HCT116 (cell line): ENCODE data around the gene PRSS22. TPM values are rescaled to one million over a fixed set of nuclear protein-coding genes. Genes with fewer than 3 reads are reported as not detected.

ENCODE experiments used
- ATAC-seq: fragments of 200-7000 bp; cut with Tn5 transposase; 2 replicates; pipeline ENCODE4 v1.9.1; 2020; ENCODE audit warnings: mild to moderate bottlenecking, moderate library complexity
- BruUV-seq: library from RNA; stranded (reverse); fragments of 400-500 nt; replicated peaks from 2 replicates; lab custom pipeline; 2021; lab: Mats Ljungman, UMichigan
- CTCF ChIA-PET: fragments of 300-600 bp; sonication (Branson Sonifier 250); formaldehyde crosslinking; loops from one replicate; lab custom pipeline; 2021; ENCODE audit warnings: antibody characterized with exemption; lab: Charles Lee
- POLR2A ChIA-PET: fragments of 300-600, 350-600 bp; sonication (Branson Sonifier 250); formaldehyde crosslinking; loops from one replicate; lab custom pipeline; 2021; ENCODE audit warnings: antibody characterized with exemption; lab: Charles Lee
- RAD21 ChIA-PET, 2 experiments: fragments of 300-600 bp; sonication (Branson Sonifier 250); formaldehyde crosslinking; loops; one replicate each; lab custom pipeline; 2023; ENCODE audit warnings: low total read pairs in 2 of 2; ENCODE audit not compliant: uncharacterized antibody in 2 of 2, unreplicated experiment in 2 of 2, low non-redundant PET in 1 of 2; lab: Charles Lee
- DNase-seq: peaks from one replicate; pipeline ENCODE4 v3.0.0-alpha.2; 2010; ENCODE audit warnings: low read depth, low spot score
- H2AFZ ChIP-seq: fragments of 200-600 bp; shearing (Covaris generic), sonication (generic); 2 replicates; pipeline ENCODE4 v1.6.1; 2017; ENCODE audit warnings: low read depth, mixed run types, mixed read lengths, antibody characterized with exemption, low read length; ENCODE audit not compliant: poor library complexity, severe bottlenecking
- H3K27ac ChIP-seq: 2 replicates; pipeline ENCODE4 v1.5.1; 2012; ENCODE audit warnings: low read depth, low read length
- H3K27me3 ChIP-seq: fragments of 200-600 bp; sonication (generic); 2 replicates; pipeline ENCODE4 v1.6.1; 2016; ENCODE audit warnings: mixed run types, low read length, mixed read lengths; ENCODE audit not compliant: insufficient read depth
- H3K36me3 ChIP-seq, 2 experiments: fragments of 200-500 bp in 1 of 2; fragments of 200-600 bp in 1 of 2; sonication (Bioruptor generic) in 1 of 2; sonication (generic) in 1 of 2; 2 replicates each; pipeline versions ENCODE4 v1.5.1 to v1.6.1; 2014 to 2016; ENCODE audit warnings: low read length in 2 of 2, inconsistent platforms in 1 of 2, mixed read lengths in 1 of 2, mixed run types in 1 of 2; ENCODE audit not compliant: insufficient read depth in 2 of 2, control insufficient read depth in 1 of 2
- H3K4me1 ChIP-seq, 2 experiments: fragments of 200-600 bp in 1 of 2; sonication (generic) in 1 of 2; 2 replicates each; pipeline versions ENCODE4 v1.5.1 to v1.6.1; 2012 to 2017; ENCODE audit warnings: low read length in 2 of 2, inconsistent platforms in 1 of 2, mild to moderate bottlenecking in 1 of 2, mixed read lengths in 1 of 2, mixed run types in 1 of 2, moderate library complexity in 1 of 2; ENCODE audit not compliant: insufficient read depth in 2 of 2, control insufficient read depth in 1 of 2
- H3K4me2 ChIP-seq: fragments of 200-600 bp; sonication (generic); 2 replicates; pipeline ENCODE4 v1.6.1; 2017; ENCODE audit warnings: mixed run types, low read length, mixed read lengths
- H3K4me3 ChIP-seq, 2 experiments: fragments of 200-600 bp in 1 of 2; sonication (generic) in 1 of 2; replicated peaks in 1 of 2; 2 replicates each; pipeline ENCODE4 v1.5.1; 2011 to 2016; ENCODE audit warnings: low read length in 2 of 2, control low read depth in 1 of 2, low read depth in 1 of 2, mild to moderate bottlenecking in 1 of 2, mixed read lengths in 1 of 2, mixed run types in 1 of 2
- H3K79me2 ChIP-seq: fragments of 200-600 bp; sonication (generic); 2 replicates; pipeline ENCODE4 v1.6.1; 2017; ENCODE audit warnings: mild to moderate bottlenecking, mixed run types, low read length, moderate library complexity, mixed read lengths; ENCODE audit not compliant: insufficient read depth
- H3K9ac ChIP-seq: fragments of 200-600 bp; sonication (generic); 2 replicates; pipeline ENCODE4 v1.6.1; 2016; ENCODE audit warnings: low read length, mixed read lengths
- H3K9me2 ChIP-seq: fragments of 200-600 bp; sonication (generic), shearing (Covaris generic); 2 replicates; pipeline ENCODE4 v1.6.1; 2017; ENCODE audit warnings: mixed run types, mild to moderate bottlenecking, moderate library complexity; ENCODE audit not compliant: insufficient read depth
- H3K9me3 ChIP-seq, 2 experiments: fragments of 200-500 bp in 1 of 2; fragments of 200-600 bp in 1 of 2; sonication (Bioruptor generic) in 1 of 2; sonication (generic) in 1 of 2; 2 replicates each; pipeline ENCODE4 v1.6.1; 2014 to 2017; ENCODE audit warnings: low read length in 2 of 2, mixed read lengths in 2 of 2, inconsistent platforms in 1 of 2, low read depth in 1 of 2, mild to moderate bottlenecking in 1 of 2, mixed run types in 1 of 2, moderate library complexity in 1 of 2; ENCODE audit not compliant: control insufficient read depth in 1 of 2, insufficient read depth in 1 of 2
- H4K20me1 ChIP-seq: fragments of 200-600 bp; sonication (generic), shearing (Covaris generic); 2 replicates; pipeline ENCODE4 v1.6.1; 2017; ENCODE audit warnings: mixed run types, mild to moderate bottlenecking, moderate library complexity; ENCODE audit not compliant: insufficient read depth
- REST ChIP-seq: IDR thresholded peaks from 2 replicates; pipeline ENCODE4 v1.6.1; 2012; ENCODE audit warnings: low read depth
- SIN3A ChIP-seq: IDR thresholded peaks from 2 replicates; pipeline ENCODE4 v1.6.1; 2012; ENCODE audit warnings: low read depth
- YY1 ChIP-seq: IDR thresholded peaks from 2 replicates; pipeline ENCODE4 v1.6.1; 2011; ENCODE audit warnings: low read length, low read depth, moderate library complexity, mild to moderate bottlenecking; ENCODE audit not compliant: insufficient replicate concordance; ENCODE audit errors: extremely low read depth
- ZNF274 ChIP-seq: fragments of 200-500 bp; sonication (Bioruptor generic); IDR thresholded peaks from 2 replicates; pipeline ENCODE4 v1.6.1; 2014; ENCODE audit warnings: mild to moderate bottlenecking, low read depth, low read length, inconsistent platforms
- intact Hi-C: fragments of 100-400 bp; cut with micrococcal nuclease; formaldehyde crosslinking; loops from 2 replicates; pipeline ENCODE4 v1.10.0; 2022
- total RNA-seq: library from RNA; stranded (reverse); gene quantifications from one replicate; pipeline ENCODE4 v1.2.1, GENCODE V29; 2021; ENCODE audit not compliant: unreplicated experiment

Gene PRSS22
- total RNA-seq, 1 experiment from 2014 or later: 20.2 TPM

- Histone ChIP-seq H3K9me2 (no peaks in the 10 kb centered on the region), H3K9me3 (peaks cover 2 to 6% of the 10 kb centered on the region in 2 experiments; a peak in 2 of 4 replicates), H3K4me3 (no peak overlapping the region), H4K20me1 (no peaks in the 10 kb centered on the region), H3K4me1 (peaks cover 10 to 26% of the 10 kb centered on the region in 2 experiments; a peak in 3 of 4 replicates), H3K27ac (no peak overlapping the region), H3K79me2 (no peaks in the 10 kb centered on the region; the same call in 1 of the 2 replicates), H3K9ac (no peak overlapping the region), H3K36me3 (peaks cover 0 to 7% of the 10 kb centered on the region in 2 experiments; a peak in 1 of 4 replicates), H3K27me3 (no peaks in the 10 kb centered on the region), H2AFZ (no peak overlapping the region), H3K4me2 (no peak overlapping the region)
- BruUV-seq: no TSS peak
- TF ChIP-seq ZNF274 (no peak), YY1 (no peak), REST (no peak), SIN3A (no peak)
- CTCF ChIA-PET: no interaction called here
- POLR2A ChIA-PET: no interaction called here
- RAD21 ChIA-PET: no interaction called here
- intact Hi-C loops: no loop called here
- DNase-seq (no peak), ATAC-seq (no peak)
Observed at GRCh38 chr16:2852731-2853507, 5.1 kb downstream of the PRSS22 start.
